Right hindlimb (tissue), 1 donor: ENCODE results near the gene PPP4R4.
A peak's percentile ranks its signal among the peaks of the same experiment; 100 is the strongest.

Experiments used
- DNase-seq: peaks from one replicate; pipeline ENCODE4 v3.0.0-alpha.2; 2018

The PPP4R4 gene

DNA sequence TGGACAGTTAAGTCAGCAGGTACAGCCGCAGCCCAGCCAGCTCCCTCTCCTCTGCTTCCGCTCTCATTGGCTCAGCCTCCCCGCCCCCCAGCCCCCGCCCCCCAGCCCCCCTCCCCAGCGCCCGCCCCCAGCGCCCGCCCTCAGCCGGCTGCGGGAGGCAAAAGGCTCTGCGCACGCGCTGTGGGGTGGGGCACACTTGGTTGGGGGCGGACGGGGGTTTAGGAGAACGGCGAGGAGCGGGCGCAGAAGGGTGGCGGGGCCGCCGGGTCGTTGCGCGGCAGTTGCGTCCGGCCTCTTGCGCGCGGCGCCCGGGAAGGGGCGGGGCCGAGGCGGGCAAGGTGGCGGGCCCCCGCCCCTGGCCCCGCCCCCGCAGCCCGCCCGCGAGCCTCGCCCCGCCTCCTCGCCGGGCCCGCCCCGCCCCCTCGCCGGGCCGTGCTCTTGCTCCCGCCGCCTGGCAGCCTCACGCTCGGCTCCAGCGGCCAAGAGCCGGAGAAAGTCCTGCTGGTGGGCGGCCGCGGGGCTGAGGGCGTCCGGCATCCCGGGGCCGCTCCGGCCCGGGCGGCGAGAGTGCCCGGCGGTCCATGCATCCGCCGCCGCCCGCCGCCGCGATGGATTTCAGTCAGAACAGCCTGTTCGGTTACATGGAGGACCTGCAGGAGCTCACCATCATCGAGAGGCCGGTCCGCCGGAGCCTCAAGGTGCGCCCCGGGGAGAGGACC, at the start of gene PPP4R4:
Gene PPP4R4, plus strand, starts transcription at position 438 of the 719 bp plus-strand sequence. Its CDS starts 144 bp downstream, at position 582.
- DNase-seq = peak; percentile 91

GRCh38 chr14:94124582-94125377, 49.3 kb upstream of the PPP4R4 start:
- no peak for DNase-seq

GRCh38 chr14:94125659-94126418, 48.3 kb upstream of the PPP4R4 start:
- DNase-seq = no peak

- DNase-seq = no peak
These were observed 47.8 kb upstream of the PPP4R4 start for GRCh38 chr14:94126419-94126677.

DNA sequence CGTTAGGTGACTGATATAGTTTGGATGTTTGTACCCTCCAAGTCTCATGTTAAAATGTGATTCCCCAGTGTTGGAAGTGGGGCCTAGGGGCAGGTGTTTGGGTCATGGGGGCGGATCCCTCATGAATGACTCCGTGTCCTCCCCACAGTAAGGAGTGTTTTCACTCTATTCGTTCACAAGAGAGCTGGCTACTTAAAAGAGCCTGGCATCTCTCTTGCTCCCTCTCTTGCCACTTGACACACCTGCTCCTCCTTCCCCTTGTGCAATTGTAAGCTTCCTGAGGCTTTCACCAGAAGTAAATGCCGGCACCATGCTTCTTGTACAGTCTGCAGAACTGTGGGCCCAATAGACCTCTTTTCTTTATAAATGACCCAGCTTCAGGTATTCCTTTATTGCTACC, 47.3 kb upstream of the PPP4R4 start:
- no peak for DNase-seq

DNA sequence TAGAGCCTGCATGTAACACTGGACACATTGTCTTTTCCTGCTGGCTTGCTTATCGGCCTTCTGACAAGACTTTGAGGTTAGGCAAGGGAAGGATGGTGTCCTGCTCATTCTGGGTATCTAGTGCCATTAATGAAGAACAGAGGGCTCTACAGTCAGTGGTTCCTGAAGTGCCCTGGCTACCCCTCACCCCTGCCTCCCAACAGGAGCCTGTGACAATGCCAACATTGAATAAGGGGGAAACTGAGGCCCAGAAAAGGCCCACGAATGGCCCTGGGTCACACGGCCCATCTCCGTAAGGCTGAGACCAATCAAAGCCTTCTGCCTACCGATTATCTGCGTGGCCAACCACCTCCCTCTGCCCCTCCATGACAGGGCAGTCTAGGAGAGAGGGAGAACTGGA, 46.8 kb upstream of the PPP4R4 start:
- DNase-seq = no peak

GRCh38 chr14:94128216-94128839, 45.8 kb upstream of the PPP4R4 start:
- no peak for DNase-seq

DNA sequence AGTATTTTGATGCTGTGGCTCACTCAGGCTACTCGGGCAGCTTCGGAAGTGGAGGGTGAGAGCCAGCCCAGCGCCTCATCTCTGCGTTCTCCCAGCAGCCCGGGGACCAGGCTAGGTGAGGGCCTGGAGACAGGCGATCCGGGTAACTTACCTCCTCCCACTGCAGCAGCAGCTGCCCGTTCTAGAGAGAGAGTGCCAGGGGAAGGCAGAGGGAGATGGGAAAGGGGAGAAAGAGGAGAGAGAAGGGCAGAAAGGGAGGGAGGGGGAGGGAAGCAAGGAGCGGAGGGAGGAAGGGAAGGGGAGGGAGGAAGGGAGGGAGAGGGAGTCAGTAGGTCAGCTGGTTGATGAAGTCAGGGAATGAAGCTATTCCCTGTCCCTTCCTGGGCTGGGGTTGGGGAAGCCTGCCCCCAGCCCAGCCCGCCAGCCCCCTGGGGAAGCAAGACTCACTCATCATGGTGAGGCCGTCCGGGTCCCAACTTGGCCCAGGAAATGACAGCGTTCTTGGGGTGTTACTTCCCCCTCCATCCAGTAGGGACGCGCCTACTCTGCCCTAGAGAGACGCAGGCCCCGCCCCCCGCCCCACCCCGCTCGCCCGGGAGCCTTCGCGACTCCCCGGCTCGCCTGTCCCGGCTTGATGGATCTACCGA, 44.9 kb upstream of the PPP4R4 start, which contains the start of gene IFI27L2:
Gene IFI27L2, minus strand, starts transcription at position 494 of the 647 bp plus-strand sequence. Its CDS starts 40 bp downstream, at position 454.
- DNase-seq = peak; percentile 89

DNA sequence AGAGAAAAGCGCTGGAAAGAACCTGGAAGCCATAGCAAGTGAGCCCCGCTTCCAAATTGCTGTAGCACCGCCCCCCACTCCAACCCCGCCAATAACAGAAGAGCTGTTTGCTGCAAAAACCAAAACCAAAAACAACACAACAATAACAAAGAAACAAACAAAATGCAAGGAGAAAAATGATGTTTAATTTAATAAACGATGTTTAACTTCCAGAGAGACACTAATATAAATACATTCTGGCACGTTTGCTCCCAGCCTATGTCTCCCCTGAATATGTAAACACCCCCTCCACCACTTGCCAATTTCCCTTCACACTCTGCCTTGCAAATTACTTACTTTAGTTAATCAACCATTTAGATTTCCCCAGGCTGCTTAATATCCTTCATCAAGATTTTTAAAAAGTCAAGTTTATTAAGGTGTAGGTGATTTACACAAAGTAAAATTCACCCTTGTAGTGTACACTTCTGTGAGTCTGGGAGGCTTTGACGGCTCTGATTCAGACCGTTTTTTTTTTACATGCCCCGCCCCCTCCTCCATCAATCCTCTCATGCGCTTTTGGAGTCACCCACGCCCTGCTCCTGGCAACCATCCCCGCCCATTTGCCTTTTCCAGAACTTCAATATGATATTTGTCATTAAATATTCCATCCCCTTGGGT, 44.2 kb upstream of the PPP4R4 start:
- no peak for DNase-seq

DNA sequence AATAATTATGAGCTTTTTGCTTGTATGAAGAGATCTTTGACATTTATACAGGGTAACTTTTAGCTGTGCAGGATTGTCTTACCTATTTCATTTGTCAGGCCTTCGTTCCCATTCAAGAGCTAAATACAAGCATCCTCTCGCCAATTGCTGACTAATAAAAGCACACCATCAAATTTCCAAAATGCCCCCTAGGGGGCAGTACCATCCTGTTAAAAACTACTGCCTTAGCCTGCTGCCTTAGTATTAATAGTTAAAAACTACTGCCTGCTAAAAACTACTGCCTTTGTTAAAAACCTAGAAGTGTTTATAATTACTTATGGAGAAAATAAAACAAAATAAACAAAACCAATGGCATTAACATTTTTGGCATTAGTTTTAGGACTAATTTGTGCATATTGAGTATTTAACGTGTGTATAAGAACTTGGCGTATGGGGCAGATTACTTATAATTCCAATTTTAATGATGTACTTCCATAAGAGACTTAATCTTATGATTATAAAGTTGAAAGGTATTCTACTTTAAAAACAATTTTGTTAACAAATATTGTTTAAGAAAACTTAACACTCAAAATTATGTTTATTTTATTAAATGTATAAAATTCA, 41.7 kb upstream of the PPP4R4 start:
- DNase-seq = peak; percentile 66

- DNase-seq = no peak
These were observed 38.6 kb upstream of the PPP4R4 start for GRCh38 chr14:94135476-94135875.

DNA sequence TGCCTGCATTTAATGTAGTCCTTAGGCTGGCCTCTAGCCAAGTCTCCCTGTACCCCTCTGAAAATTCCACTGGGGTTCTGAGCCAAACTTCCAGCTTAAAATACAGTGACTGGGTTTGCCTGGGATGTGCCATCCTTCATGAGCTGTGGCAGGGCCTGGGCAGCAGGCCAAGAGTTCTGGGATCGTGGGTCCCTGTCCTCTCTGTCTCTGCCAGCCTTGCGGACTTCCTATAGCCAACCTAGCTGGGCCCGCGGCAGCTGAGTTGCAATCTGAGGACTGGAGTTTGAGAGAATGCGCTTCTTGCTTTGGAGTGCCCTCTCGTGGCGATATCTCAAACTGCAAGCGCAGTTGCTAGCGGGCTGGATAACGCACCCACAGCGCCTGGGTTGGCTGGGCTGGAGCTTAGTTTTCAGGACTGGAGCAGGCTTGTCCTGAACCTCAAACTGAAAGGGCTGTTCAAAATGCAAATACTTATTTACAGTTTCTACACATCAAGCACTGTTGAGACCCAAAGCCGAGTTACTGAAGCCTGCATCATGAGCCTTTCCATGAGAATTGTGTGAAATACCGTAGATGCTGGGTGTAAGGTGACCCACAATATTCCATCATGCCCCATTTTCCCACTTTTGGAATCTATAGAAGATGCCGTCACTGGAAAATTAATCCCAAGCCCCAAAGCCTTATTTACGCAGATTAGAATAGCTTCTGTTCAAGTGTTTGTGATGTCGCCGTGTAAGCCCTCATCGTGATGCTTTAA, 37.4 kb upstream of the PPP4R4 start:
- peak; percentile 83 for DNase-seq

DNA sequence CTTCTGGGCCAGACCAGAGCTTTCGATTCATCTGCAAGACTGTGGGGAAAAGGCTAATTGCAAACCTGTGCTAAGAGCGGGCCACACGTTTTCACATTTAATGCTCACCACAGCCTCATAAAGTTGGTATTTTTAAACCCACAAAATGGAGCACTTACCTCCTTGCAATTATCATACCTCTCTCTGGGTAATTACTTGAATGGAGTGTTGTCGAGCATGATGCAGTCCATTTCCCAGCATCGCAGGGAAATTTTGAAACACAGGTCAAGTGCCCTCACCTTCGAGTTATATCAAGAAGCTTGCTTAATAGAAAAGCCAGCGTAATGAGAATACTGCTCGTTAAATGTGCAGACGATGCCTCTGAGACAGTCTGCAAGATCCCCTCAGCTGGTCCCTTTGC, 35.9 kb upstream of the PPP4R4 start:
- DNase-seq = no peak

DNA sequence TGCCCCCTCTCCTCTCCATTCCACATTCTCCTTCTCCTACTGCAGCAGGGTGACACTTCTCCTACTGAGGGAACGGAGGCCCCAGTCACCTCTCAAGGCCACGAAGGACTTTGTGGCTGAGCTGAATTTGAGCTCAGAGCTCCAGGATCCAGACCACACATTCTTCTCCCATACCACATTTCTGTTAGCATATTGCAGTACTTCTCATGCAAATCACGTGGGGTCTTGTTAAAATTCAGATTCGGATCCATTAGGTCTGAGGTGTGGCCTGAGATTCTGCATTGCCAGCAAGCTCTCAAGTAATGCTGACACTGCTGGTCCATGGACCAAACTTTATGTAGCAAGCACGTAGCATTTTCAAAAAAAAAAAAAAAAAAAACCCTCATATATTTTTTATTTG, 35.1 kb upstream of the PPP4R4 start:
- no peak for DNase-seq

DNA sequence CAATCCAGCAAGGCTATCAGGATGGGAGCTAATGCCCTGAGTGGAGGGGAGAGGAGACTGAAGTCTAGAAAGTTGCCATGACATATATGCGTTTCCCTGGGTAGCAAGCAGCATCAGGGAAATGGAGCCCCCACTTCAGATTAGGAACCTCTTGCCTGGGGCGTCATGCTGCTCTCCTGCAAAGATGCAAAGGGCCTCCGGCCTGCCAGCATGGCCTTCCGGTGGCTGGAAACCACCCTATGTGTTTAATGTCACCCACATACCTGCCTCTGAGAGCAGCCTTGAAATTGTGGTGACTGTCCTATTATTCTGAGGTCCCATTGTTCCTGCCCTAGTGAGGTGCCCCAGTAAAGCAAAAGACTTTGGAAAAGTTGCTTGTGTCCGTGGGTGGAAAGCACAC, 34.7 kb upstream of the PPP4R4 start:
- DNase-seq = no peak

DNA sequence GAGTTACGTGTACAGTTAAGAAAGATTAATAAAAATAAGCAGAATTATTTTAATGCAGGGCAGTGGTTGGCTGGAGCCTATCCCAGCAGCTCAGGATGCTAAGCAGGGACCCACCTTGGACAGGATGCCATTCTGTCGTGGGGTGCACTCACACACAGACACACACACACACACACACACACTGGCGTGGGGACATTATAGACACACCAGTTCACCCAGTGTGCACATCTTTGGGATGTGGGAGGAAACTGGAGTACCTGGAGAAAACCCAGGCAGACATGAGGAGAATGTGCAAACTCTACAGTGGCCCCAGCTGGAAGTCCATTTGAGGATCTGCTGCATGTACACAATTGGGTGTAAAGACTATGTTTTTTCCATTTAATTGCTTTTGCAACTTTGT, 31.9 kb upstream of the PPP4R4 start:
- DNase-seq = no peak

GRCh38 chr14:94142836-94143235, 31.3 kb upstream of the PPP4R4 start:
- DNase-seq = no peak

GRCh38 chr14:94143239-94143638, 30.9 kb upstream of the PPP4R4 start:
- DNase-seq = no peak

GRCh38 chr14:94143711-94144110, 30.4 kb upstream of the PPP4R4 start:
- DNase-seq = no peak

DNA sequence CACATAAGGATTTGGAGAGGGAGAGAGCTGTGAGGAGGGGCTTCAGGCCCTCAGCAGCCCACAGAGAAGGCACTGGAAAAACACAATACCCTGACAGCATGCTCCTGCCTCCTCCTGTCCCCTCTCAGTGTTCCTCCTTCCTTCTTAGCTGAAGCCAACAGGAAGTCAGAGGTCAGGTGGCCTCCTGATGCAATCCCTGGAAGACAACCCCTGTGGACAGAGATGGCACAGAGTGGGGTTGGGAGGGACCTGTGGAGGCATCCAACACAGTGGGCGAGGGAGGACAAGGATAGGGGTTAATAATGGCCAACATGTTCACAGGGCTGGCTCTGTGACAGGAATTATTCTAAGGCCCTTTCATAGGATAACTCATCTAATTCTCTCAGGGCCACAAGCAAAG, 29.4 kb upstream of the PPP4R4 start:
- DNase-seq = no peak
